Dedifferentiated amniotic fluid mesenchymal stem cell (primary cell): Measurements from ENCODE around the gene SLX9.
A peak's percentile ranks its signal among the peaks of the same experiment; 100 is the strongest.

Source experiments
- DNase-seq: peaks from one replicate; pipeline ENCODE4 v3.0.0-alpha.2; 2016; ENCODE audit errors: extremely low spot score

The SLX9 gene, protein sequence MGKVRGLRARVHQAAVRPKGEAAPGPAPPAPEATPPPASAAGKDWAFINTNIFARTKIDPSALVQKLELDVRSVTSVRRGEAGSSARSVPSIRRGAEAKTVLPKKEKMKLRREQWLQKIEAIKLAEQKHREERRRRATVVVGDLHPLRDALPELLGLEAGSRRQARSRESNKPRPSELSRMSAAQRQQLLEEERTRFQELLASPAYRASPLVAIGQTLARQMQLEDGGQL

DNA sequence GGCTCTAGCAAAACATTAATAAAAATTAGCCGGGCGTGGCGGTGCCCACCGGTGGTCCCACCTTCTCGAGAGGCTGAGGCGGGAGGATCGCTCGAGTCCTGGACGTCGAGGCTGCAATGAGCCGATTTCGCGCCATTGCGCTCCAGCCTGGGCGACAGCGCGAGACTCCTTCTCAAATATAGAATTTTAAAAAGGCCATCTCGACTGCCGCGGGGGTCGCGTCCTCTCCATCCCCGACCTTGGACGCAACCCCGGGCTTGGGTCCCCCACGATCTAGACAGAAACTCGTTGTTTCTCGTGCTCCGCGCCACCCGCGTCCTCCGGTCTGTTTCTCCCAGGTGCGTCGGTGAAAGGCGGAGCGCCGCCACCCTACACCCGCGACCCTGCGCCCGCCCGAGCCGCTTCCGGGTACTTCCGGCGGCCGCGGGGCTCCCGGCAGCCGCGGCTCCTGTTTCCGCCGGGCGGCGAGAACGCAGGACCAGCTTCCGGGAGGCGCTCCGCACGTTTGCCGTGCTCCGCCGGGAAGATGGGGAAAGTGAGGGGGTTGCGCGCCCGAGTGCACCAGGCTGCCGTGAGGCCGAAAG is at the start of gene SLX9:
SLX9 (plus strand) TSS at position 498 of the 584 bp plus-strand sequence; CDS start at position 527, 29 bp downstream.
- DNase-seq, result peak; percentile 57

DNA sequence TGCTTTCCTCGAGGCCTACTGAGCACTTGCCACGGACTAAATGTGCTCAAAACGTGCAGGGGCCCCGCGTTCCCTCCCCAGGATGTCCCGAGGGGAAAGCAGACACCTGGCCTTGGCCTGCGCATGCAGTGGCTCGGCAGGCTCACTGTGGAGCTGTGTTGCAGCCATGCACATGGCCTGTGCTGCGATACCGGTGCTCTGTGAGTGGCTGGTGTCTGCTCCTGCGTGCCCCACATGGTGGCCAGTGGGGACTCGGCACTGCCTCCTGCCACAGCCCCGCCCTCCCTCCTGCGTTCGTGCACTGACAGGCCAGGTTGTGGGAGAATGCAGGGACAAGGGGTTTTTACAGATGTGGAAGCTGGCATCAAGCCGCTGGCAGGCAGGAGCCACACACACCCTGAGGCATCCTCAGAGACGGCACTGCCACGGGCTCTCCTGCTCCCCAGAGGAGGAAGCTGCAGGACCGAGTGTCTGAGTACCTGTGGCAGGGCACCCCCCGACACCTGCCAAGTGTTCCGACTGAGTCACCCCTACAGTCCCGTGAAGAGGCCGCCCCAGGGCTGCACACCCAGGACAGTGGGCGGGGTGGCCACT is 49.4 kb upstream of the SLX9 start:
- DNase-seq, result no peak

DNA sequence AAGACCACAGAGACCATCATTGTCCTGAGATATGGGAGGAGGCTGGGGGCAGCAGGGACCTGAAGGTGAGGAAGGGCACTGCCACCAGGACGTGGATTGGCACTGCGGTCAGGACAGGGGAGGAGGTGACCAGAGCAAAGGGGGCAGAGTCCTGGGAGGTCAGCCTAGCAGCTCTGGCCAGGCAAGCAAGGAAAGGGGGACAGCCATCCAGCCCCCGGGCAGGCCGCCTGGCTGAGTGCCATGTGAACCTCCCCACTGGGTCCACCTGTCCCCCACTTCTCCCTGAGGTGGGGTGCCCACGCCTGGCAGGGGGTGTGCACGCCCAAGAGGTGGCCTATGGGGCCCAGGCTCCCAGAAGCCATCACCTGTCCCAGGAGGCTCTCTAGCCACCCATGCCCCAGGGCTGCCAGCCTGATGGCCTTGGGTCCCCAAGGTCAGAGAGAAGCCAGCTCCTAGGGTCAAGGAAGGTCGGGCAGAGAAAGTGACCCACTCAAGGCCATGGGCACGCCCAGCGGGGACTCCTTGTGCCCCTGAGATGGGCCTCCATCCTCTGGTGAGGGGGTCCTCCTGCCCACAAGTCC is 48.8 kb upstream of the SLX9 start:
- no peak for DNase-seq

DNA sequence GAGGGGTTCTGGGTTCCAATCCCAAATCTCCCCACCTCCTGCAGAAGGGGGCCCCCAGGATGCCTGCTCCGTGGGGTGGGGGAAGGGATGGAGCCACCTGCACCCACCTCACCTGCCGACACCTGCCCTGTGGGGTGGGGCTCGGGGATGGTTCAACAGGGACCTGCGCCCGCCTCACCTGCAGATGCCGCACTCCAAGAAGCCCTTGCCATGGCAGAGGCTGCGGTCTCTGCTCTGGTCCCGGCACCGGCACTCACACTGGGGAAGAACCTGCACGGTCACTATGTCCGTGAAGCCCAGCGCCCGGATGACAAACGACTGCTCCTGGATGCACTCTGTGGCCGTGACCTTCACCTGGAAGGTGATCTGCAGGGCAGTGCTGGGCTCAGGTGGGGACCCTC is 48.2 kb upstream of the SLX9 start:
- no peak for DNase-seq

DNA sequence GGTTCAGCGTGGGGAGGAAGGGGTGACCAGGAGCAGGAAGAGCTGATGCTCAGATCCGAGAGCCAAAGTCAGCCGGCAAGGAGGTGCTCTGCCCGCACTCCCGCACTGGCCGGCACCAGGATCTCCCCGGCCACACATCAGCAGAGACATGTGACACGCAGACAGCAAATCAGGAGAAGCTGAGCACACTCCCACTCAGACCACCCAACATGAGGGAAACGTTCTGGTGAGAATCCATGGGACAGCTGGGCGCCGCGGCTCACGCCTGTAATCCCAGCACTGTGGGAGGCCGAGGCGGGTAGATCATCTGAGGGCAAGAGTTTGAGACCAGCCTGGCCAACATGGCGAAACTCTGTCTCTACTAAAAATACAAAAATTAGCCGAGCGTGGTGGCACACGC is 47.7 kb upstream of the SLX9 start:
- DNase-seq, result no peak

DNA sequence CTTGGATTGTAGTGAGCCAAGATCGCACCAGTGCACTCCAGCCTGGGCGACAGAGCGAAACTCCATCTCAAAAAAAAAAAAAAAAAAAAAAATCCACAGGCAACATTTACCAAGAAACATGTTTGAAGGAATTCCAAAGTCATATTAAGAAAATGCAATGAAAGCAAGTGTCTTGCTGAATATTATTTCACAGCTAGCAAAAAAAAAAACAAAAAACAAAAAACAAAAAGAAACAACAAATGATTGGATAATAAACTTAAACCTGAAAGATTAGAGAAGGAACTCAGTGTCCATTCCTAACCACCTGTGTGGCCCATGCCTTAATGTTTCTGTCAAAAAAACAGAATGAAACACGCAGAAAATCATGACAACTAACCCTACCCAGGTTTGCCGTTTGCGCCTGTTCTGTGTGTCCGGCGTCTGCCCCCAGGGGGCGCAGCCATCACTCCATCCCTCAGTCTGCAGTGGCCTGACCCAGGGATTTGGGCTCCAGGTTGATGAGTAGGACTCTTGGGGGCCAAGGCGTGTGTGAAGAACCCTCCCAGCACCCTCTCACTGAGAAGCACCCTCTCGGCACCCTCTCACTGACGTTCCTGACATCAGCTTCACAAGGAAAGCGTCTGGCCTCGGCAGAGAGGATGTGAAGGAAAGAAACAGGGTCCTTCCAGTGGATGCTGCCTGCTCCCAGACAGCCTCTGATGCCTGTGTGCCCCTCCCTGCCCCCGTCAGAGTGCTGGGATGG is 47.1 kb upstream of the SLX9 start:
- DNase-seq, result no peak

DNA sequence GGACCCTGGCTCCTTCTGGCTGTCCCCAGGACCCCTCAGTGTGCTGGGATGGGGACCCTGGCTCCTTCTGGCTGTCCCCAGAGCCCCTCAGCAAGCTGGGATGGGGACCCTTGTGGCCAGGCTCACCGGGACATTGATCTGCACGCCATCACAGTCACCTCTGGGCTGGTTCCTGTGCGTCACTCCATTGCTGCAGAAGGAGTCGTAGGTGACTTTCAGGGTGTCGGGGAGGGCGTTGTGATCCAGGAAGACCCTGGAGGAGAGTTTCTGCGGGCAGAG is 46.6 kb upstream of the SLX9 start:
- no peak for DNase-seq

DNA sequence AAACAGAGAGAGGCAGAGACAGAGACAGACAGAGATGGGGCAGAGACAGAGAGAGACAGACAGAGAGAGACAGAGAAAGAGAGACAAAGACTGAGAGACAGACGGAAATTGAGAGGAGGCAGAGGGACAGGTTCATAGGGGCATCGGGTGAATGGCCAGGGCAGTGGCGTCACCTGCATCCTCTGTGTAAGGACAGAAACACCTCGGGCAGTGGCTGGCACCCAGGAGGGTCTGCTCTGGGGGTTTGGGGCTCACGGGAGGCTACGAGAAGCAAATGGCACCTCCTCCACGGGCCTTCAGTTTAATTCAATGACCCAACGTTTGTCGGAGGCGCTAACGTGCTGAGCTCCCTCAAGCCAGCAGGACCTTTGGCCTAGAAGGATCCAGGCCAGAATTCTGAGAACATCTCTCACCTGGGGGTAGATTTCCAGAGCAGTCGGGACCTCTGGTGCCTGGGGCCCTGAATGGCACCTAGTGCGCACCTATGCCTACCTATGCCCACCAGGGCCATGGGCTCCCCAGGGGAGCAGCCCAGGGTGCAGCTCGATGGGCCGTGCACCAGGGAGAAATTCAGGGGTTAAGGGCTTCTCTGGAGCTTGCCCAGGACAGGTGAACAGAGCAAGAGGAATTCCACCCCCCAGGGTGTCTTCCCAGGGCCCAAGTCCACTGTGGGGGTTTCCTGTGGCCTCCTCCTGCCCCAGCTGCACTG is 45.7 kb upstream of the SLX9 start:
- no peak for DNase-seq

DNA sequence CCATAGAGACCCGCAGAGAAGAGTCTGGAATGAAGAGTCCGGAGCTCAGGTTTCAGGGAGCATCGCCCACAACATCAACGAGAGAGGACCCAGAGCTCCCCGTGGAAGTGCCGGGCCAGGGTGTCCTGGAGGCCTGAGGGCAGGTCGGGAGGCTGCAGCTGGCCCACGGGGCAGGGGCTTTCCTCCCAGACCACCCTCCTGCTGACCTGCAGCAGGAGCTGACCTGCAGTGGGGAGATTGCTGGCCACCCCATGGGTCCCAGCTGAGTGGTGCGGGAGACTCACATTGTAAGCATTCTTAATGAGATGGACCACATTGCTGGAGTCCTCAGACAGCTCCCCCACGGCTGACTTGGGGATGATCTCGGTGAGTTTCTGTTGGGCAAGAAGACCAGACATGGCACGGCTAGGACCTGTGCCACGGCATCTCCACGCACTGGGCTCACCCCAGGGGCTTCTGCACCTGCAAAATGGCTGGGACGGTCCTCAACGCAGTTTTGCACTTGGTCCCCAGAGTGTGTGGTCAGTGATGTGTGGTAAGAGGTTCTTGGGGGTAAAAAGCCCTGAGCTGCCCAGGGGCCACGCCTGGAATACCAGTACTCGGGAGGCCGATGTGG is 45.0 kb upstream of the SLX9 start:
- DNase-seq, result no peak

DNA sequence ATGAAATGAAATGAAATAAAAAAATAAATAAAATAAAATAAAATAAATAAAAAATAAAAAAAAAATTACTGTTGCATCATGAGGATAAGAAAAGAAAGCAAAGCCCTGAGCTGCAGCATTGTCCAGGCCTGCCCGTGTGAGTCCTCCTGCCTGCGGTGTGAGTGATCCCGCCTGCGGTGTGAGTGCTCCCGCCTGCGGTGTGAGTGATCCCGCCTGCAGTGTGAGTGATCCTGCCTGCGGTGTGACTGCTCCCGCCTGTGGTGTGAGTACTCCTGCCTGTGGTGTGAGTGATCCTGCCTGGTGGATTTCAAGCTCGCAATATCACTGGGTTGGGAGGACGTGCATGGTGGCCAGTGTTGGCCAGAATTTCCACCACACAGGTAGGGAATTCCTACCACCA is 44.0 kb upstream of the SLX9 start:
- DNase-seq, result no peak

DNA sequence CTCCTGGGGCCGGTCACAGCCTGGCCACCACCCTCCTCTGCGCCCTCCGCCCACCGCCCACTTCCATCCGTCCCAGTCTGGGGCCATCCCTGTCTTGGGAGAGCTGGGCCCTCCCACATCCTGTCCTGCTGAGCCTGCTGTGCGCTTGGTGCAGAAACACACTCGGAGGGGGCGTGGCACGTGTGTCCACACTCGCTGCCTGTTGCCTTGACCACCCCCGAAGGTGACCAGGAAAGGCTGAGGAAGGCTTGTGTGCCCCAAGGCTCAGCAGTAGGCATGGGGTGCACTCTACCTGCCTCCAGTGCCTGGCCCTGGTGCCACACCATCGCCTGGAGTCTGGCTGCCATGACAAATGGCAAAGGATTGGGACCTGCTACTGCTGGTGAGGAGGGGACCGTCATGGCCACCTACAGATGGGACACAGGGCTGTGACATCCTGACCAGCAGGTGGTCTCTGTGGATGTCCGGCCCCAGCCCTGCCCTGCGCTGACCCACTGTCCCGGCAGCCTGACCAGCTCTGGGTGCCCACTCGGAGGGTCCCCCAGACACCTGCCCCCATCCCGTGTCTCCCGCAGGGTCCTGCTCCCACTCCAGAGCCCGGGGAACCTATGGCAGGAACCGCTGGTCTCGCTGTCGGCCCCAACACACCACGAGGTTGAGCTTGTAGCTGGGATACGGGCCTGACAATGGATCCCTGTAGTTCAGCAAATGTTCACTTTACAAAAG is 43.1 kb upstream of the SLX9 start:
- no peak for DNase-seq

DNA sequence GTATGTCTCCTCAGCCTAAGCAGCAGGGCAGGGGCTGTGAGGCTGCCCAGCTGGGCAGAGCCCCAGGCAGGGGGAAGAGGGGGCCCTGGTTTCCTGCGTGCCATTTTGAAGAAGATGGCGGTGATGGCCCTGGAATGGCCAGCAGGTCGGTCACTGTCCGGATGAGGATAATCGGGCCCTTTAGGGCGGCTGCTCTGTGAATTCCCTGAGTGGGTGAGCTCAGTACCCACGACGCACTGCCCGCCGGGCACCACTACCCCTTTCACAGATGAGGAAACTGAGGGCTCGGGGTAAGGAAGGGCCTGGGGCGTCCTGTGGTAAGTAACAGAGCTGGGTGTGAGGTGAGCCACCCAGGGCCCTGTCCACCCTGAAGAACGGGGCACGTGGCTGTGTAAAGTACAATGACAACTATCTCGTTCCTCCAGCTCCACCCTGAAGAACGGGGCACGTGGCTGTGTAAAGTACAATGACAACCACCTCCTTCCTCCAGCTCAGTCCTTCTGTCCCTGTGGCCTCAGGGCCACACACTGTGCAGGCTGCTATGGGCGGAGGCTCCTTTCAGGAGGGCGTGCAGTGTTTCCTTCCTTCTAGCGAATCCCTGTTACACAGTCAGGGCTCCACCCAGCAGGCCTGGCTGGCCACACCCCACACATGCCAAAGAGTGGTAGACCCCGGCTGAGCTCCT is 42.4 kb upstream of the SLX9 start:
- DNase-seq, result no peak

DNA sequence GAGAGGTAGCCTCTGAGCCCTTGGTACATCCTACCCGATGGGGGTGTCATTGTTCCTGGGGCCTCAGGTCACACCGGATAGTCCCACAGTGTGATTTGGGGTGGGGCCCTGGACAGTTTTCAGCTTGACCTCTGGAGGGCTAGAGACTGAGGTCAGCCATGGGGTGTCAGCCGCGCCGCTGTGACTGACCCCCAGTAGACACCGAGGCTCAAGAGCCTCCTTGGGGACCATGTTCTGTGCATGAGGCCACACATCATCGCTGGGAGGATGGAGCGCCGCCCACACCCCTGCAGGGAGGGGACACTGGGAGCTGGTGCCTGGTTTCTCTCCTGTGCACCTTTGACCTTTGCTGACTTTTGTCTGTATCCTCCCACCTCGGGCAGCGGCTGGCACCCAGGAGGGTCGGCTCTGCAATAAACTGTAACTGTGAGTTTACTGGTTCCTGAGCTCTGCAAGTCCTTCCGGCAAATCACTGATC is 41.8 kb upstream of the SLX9 start:
- no peak for DNase-seq

DNA sequence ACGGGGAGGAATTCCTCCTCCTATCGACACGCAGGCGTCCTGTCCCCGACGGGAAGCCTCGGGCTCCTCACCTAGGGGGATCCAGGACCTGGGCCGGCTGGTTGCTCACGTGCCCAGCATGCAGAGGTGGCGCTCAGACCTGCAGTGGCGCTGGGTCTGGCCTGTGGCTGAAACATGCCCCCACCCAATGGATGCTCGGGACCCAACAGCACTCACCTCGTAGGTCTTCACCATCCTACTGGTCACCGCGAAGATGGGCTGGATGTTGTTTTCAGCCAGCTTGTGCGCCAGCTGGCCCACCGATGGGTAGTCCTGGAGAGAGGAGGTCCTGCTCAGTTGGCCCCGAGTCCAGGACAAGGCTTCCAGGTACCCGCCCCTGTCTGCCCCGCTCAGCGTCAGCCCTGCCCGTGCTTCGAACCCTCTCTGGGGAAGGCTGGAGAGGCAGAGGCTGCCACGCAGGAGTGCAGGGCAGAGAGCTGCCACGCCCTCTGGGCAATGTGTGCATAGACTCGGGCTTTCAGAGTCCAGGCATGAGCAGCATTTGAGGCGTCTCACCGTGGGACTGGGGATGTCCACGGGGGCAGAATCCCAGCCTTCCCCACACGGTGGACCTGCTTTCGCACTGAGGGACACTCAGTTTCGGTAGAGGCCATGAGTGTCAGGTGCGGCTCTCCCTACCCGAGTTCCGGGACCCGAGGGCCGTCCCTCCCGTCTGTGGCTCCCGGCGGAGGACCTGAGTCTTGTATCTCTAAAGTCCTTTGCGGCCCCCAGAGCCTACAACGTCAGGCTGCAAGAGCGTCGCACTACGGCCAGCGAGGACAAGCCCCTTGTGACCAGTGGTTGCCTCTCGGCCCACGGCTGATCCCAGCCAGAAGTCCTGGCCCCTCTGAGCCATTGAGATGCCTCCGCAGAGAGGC is 40.7 kb upstream of the SLX9 start:
- DNase-seq, result no peak

DNA sequence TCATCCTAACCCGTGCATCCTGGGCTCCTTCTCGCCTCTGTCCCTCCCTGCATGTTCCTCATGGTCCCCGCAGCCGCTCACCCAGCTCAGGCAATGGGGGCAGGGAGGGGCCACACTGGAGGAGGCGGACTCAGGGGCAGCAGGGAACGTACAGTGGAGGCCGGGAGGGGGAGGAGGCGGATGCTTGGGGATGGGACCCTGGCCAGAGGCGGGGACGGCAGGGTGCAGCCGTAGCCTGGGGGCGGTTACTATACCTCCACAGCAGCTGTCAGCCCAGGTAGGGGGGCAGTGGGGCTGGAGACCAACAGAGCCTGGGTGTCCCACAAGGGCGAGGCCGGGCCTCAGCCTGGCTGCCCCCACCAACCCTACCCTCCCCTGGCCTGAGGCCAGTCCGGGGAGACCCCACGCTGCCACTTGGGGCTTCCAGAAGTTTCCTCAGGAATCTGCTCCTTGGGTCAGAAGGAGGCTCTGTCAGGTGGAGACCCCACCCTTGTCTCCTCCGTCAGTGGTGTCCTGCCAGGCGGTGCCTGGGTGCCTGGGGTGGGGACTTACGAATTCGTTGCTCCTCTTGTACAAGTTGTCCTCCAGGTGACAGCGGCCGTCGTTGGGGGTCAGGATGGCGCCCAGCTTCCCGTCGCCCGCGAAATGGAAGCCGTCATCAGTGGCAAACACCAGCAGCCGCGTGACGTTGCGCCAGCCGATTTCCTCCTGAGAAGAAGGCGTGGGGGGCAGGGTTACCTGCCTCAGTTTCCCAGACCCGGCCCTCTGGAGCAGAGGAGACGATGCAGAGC is 39.9 kb upstream of the SLX9 start:
- no peak for DNase-seq

DNA sequence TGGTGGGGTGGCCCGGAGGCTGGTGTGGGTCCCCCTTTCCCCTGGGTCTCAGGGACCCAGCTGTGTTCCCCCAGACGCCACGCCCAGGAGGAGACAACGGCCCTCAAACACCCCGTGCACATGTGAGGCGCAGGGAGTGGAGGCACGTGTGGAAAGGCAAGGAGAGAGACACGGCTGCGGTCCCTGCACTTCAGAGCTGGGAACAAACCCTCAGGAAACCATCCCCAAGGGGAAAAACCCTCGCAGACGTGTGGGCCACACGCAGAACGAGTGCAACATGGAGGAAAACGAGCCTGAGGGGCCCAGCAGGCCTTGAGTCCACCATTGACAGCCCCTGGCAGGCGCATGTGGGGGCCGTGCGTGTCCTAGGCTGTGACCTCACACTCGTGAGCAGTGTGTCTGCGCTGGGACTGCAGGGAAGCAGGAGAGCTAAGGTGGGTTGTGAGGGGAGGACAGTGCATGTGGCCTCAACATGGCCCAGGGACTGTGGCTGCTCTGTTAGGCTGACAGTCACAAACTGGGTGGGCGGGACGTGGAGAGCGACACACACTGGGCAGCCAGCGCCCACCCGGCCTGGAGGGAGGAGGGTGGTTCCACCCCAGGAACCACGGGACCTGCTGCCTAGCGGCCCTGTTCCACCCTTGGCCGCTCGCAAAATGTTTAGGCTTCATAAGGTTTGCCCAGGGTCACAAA is 39.1 kb upstream of the SLX9 start:
- DNase-seq, result no peak

DNA sequence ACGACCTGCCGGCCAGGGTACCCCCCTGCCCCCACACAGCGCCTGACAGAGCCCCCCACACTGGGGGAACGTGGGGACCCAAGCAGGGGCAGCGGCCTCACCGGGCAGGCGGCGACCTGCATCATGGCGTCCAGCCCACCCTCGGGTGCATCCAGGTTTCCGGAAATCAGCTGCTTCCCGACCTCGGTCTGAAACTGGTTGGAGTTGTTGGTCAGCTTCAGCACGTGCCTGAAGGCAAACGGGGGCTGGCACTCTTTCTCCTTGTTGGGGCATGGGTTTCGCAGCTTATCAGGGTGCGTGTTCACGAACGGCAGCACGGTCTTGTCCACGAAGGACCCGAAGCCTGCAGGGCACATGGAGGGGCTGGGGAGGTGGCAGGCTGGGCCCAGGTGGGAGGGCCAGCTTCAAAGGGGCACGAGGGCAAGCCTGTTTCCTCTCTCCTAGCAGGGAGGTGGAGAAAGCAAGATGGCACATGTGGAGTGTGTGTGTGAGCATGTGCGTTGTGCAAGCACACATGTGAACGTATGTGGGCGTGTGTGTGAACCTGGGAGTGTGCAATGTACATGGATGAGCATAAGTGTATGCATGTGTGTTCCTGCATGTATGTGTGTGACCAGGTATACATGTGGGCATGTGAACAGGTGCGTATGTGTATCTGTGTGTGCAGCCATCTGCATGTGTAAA is 38.3 kb upstream of the SLX9 start:
- no peak for DNase-seq
